OCI-LY1 (cell line): ENCODE data around the gene SORBS1.

Source experiments
- H2AFZ ChIP-seq: fragments of 200-600 bp; sonication (generic), shearing (Covaris generic); 2 replicates; pipeline ENCODE4 v1.6.0; 2014; ENCODE audit warnings: antibody characterized with exemption, mild to moderate bottlenecking, low read length
- H3F3A ChIP-seq: fragments of 200-600 bp; sonication (generic), shearing (Covaris generic); 2 replicates; pipeline ENCODE4 v1.6.0; 2014; ENCODE audit warnings: mild to moderate bottlenecking, antibody characterized with exemption, low read length, moderate library complexity; ENCODE audit not compliant: insufficient read depth
- H3K27ac ChIP-seq: fragments of 200-600 bp; sonication (generic); 2 replicates; pipeline ENCODE4 v1.5.1; 2014; ENCODE audit warnings: low read length, mixed run types, mild to moderate bottlenecking, low read depth; ENCODE audit not compliant: poor library complexity, severe bottlenecking
- H3K27me3 ChIP-seq: fragments of 200-600 bp; sonication (generic); 2 replicates; pipeline ENCODE4 v1.6.0; 2014; ENCODE audit warnings: antibody characterized with exemption, mild to moderate bottlenecking, low read length, moderate library complexity; ENCODE audit not compliant: insufficient read depth
- H3K36me3 ChIP-seq: fragments of 200-600 bp; sonication (generic); 2 replicates; pipeline ENCODE4 v1.6.1; 2014; ENCODE audit warnings: mild to moderate bottlenecking, antibody characterized with exemption, low read length, moderate library complexity, mixed read lengths; ENCODE audit not compliant: insufficient read depth
- H3K4me1 ChIP-seq: fragments of 200-600 bp; sonication (generic); 2 replicates; pipeline ENCODE4 v1.5.1; 2014; ENCODE audit warnings: mild to moderate bottlenecking, low read length, moderate library complexity; ENCODE audit not compliant: insufficient read depth, severe bottlenecking
- H3K4me2 ChIP-seq: fragments of 200-600 bp; sonication (generic), shearing (Covaris generic); 2 replicates; pipeline ENCODE4 v1.6.1; 2014; ENCODE audit warnings: low read length
- H3K4me3 ChIP-seq: fragments of 200-600 bp; sonication (generic); 2 replicates; pipeline ENCODE4 v1.5.1; 2014; ENCODE audit warnings: low read length, low read depth, mild to moderate bottlenecking, mixed read lengths; ENCODE audit not compliant: poor library complexity, severe bottlenecking
- H3K79me2 ChIP-seq: fragments of 200-600 bp; shearing (Covaris generic); 2 replicates; pipeline ENCODE4 v1.6.1; 2016; ENCODE audit warnings: mixed run types, low read length, mixed read lengths; ENCODE audit not compliant: insufficient read depth
- H3K9ac ChIP-seq: fragments of 200-600 bp; sonication (generic), shearing (Covaris generic); 2 replicates; pipeline ENCODE4 v1.6.1; 2014; ENCODE audit warnings: mild to moderate bottlenecking, low read length, mixed read lengths
- H3K9me2 ChIP-seq: fragments of 200-600 bp; sonication (generic), shearing (Covaris generic); 2 replicates; pipeline ENCODE4 v1.6.1; 2014; ENCODE audit warnings: low read depth, mild to moderate bottlenecking, low read length, mixed read lengths
- H3K9me3 ChIP-seq: fragments of 200-600 bp; shearing (Covaris generic); 2 replicates; pipeline ENCODE4 v1.6.1; 2014; ENCODE audit warnings: low read length, mixed read lengths
- H4K20me1 ChIP-seq: fragments of 200-600 bp; sonication (generic), shearing (Covaris generic); 2 replicates; pipeline ENCODE4 v1.6.0; 2016; ENCODE audit warnings: mild to moderate bottlenecking, low read length; ENCODE audit not compliant: insufficient read depth
- EZH2 ChIP-seq: fragments of 200-600 bp; sonication (generic), shearing (Covaris generic); IDR thresholded peaks from 2 replicates; pipeline ENCODE4 v1.8.0; 2017; ENCODE audit warnings: borderline replicate concordance, mixed run types, mild to moderate bottlenecking, antibody characterized with exemption, low read length, moderate library complexity, mixed read lengths
- TF ChIP-seq, protein P1 (sequence below): fragments of 200-600 bp; sonication (generic), shearing (Covaris generic); IDR thresholded peaks from 2 replicates; pipeline ENCODE4 v1.5.1; 2017; ENCODE audit warnings: mild to moderate bottlenecking, antibody characterized with exemption, low read length, moderate library complexity, mixed read lengths

SORBS1 gene

DNA sequence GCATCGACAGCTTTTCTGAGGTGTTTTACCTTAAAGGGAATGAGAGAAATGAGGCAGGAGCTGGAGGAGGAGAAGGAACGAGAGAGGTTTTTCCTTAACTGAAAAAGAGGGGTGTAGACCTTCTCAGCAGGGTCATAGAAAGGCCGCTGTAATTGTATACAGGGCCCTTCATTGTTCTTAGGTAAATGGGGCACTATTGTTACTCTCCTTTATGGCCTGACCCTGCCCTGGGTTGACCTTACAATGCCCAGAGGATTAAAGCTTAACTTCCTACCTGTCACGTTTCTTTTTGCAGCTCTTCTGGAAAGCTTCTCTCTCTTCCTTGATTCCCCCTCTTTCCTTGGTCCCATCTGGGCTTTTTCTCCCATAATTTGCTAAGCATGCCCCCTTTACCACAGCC lies 256.7 kb downstream of the SORBS1 start:
- no peak overlapping the region for H2AFZ ChIP-seq
- no peak overlapping the region for H3K4me2 ChIP-seq
- H3F3A ChIP-seq = no peaks in the 10 kb centered on the region
- no peaks in the 10 kb centered on the region for H3K9me2 ChIP-seq
- H4K20me1 ChIP-seq = no peaks in the 10 kb centered on the region
- H3K27ac ChIP-seq = no peak overlapping the region
- H3K36me3 ChIP-seq = no peaks in the 10 kb centered on the region
- H3K9me3 ChIP-seq = no peaks in the 10 kb centered on the region
- H3K4me3 ChIP-seq = no peak overlapping the region
- TF ChIP-seq, protein P1, sequence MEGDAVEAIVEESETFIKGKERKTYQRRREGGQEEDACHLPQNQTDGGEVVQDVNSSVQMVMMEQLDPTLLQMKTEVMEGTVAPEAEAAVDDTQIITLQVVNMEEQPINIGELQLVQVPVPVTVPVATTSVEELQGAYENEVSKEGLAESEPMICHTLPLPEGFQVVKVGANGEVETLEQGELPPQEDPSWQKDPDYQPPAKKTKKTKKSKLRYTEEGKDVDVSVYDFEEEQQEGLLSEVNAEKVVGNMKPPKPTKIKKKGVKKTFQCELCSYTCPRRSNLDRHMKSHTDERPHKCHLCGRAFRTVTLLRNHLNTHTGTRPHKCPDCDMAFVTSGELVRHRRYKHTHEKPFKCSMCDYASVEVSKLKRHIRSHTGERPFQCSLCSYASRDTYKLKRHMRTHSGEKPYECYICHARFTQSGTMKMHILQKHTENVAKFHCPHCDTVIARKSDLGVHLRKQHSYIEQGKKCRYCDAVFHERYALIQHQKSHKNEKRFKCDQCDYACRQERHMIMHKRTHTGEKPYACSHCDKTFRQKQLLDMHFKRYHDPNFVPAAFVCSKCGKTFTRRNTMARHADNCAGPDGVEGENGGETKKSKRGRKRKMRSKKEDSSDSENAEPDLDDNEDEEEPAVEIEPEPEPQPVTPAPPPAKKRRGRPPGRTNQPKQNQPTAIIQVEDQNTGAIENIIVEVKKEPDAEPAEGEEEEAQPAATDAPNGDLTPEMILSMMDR = no peak
- no peak for TF ChIP-seq EZH2
- H3K27me3 ChIP-seq = no peaks in the 10 kb centered on the region
- H3K4me1 ChIP-seq = no peaks in the 10 kb centered on the region
- no peak overlapping the region for H3K9ac ChIP-seq
- no peaks in the 10 kb centered on the region for H3K79me2 ChIP-seq

DNA sequence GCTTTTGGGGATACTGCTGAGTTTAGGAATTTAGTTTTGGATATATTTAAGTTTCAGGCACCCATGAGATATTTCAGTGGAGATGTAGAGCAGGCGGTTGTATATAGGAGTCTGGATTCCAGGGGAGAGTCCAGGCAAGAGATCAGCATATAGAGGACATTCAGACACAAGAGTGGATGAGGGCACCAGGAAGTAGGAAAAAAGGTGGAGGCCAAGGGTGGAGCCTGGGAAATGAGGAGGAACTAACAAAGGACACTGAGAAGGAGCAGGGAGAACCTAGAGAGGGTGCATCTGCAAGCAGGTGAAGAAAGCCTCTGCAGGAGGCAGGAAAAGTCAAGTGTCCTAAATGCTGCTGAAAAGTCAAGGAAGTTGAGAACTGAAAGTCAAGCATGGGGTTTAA lies 257.2 kb downstream of the SORBS1 start:
- H3K36me3 ChIP-seq = no peaks in the 10 kb centered on the region
- no peaks in the 10 kb centered on the region for H4K20me1 ChIP-seq
- no peak overlapping the region for H3K9ac ChIP-seq
- no peaks in the 10 kb centered on the region for H3K9me2 ChIP-seq
- no peak overlapping the region for H2AFZ ChIP-seq
- H3K79me2 ChIP-seq = no peaks in the 10 kb centered on the region
- H3K27ac ChIP-seq = no peak overlapping the region
- H3K27me3 ChIP-seq = no peaks in the 10 kb centered on the region
- H3K9me3 ChIP-seq = no peaks in the 10 kb centered on the region
- TF ChIP-seq, protein P1 = no peak
- no peak for TF ChIP-seq EZH2
- no peak overlapping the region for H3K4me2 ChIP-seq
- no peak overlapping the region for H3K4me3 ChIP-seq
- no peaks in the 10 kb centered on the region for H3K4me1 ChIP-seq
- H3F3A ChIP-seq = no peaks in the 10 kb centered on the region

GRCh38 chr10:95303535-95303934 lies 257.6 kb downstream of the SORBS1 start:
- Histone ChIP-seq H3K36me3 (no peaks in the 10 kb centered on the region), H3K27me3 (no peaks in the 10 kb centered on the region), H3K4me1 (no peaks in the 10 kb centered on the region), H3K9ac (no peak overlapping the region), H3K4me3 (no peak overlapping the region), H3K9me2 (no peaks in the 10 kb centered on the region), H4K20me1 (no peaks in the 10 kb centered on the region), H3K27ac (no peak overlapping the region), H3K79me2 (no peaks in the 10 kb centered on the region), H3K9me3 (no peaks in the 10 kb centered on the region), H3F3A (no peaks in the 10 kb centered on the region), H2AFZ (no peak overlapping the region), H3K4me2 (no peak overlapping the region)
- no peak for TF ChIP-seq EZH2
- TF ChIP-seq, protein P1 = no peak
